Measurements from ENCODE around the gene OTOP3. TPM values are rescaled to one million over a fixed set of nuclear protein-coding genes. Genes with fewer than 3 reads are reported as not detected.

Gene OTOP3
- total and polyA plus RNA-seq, 2 experiments from 2014 or later, result not detected

- Mint-ChIP-seq H3K9me3 (no peaks in the 10 kb centered on the region), H3K4me1 (peaks cover 7% of the 10 kb centered on the region), H3K27ac (no peak overlapping the region), H3K4me3 (no peak overlapping the region), H3K36me3 (ENCODE audit: low read depth) (no peaks in the 10 kb centered on the region), H3K27me3 (ENCODE audit: insufficient read depth, low read depth, poor library complexity) (peaks cover 39% of the 10 kb centered on the region)
- H4K20me1 ChIP-seq (replicated peaks; ENCODE audit: insufficient read depth), result no peaks in the 10 kb centered on the region
- no peak for DNase-seq (ENCODE audit: low spot score)
- peaks cover 16% of the 10 kb centered on the region for H3K4me1 ChIP-seq (ENCODE audit: insufficient read depth)
- H3K79me2 ChIP-seq (replicated peaks; ENCODE audit: insufficient read depth), result no peaks in the 10 kb centered on the region
- H2AFZ ChIP-seq, result 0 out of 2 replicates have a peak overlapping the region, but pooled peaks have one; percentile 52
- 0 out of 2 replicates have a peak overlapping the region, but pooled peaks have one; percentile 26 for H3K4me2 ChIP-seq
- TF ChIP-seq ZNF331 (CRISPR knock-in tag; IDR thresholded peaks at IDR 0.05; ENCODE audit: low read depth), result no peak
- TF ChIP-seq ETS1 (IDR thresholded peaks at IDR 0.05), result no peak
- TF ChIP-seq JUNB (IDR thresholded peaks at IDR 0.05; ENCODE audit: unreplicated experiment), result no peak
- no peak for TF ChIP-seq ZNF114 (CRISPR knock-in tag; IDR thresholded peaks at IDR 0.05)
- TF ChIP-seq EZH2phosphoT487 (IDR thresholded peaks at IDR 0.05; ENCODE audit: unreplicated experiment), result no peak
- H3K27ac ChIP-seq (ENCODE audit: low read depth), result no peak overlapping the region
- no peaks in the 10 kb centered on the region for H3K36me3 ChIP-seq (ENCODE audit: insufficient read depth)
- no peaks in the 10 kb centered on the region for H3K9me2 ChIP-seq (ENCODE audit: insufficient read depth)
- peaks cover 46% of the 10 kb centered on the region for H3K27me3 ChIP-seq (ENCODE audit: insufficient read depth)
- no peak for ATAC-seq
- H3F3A ChIP-seq (replicated peaks; ENCODE audit: low read depth), result no peaks in the 10 kb centered on the region
- no peak overlapping the region for H3K4me3 ChIP-seq
Observed at GRCh38 chr17:74920306-74920620, 15.4 kb upstream of the OTOP3 start.

GRCh38 chr17:74920642-74921025 lies 15.1 kb upstream of the OTOP3 start:
- ATAC-seq, result peak; percentile 12
- Histone ChIP-seq H3K27me3 (ENCODE audit: insufficient read depth) (peaks cover 50% of the 10 kb centered on the region), H3K36me3 (ENCODE audit: insufficient read depth) (no peaks in the 10 kb centered on the region), H2AFZ (peak overlapping the region; percentile 47; the same call in 1 of the 2 replicates), H3K4me2 (peak overlapping the region; percentile 26; the same call in 1 of the 2 replicates), H3F3A (replicated peaks; ENCODE audit: low read depth) (no peaks in the 10 kb centered on the region), H3K9me2 (ENCODE audit: insufficient read depth) (no peaks in the 10 kb centered on the region), H4K20me1 (replicated peaks; ENCODE audit: insufficient read depth) (no peaks in the 10 kb centered on the region), H3K4me1 (ENCODE audit: insufficient read depth) (peaks cover 16% of the 10 kb centered on the region), H3K27ac (ENCODE audit: low read depth) (no peak overlapping the region), H3K4me3 (no peak overlapping the region), H3K79me2 (replicated peaks; ENCODE audit: insufficient read depth) (no peaks in the 10 kb centered on the region)
- peak; percentile 36 for DNase-seq (ENCODE audit: low spot score)
- no peaks in the 10 kb centered on the region for H3K9me3 Mint-ChIP-seq
- H3K4me1 Mint-ChIP-seq, result peaks cover 7% of the 10 kb centered on the region
- H3K27me3 Mint-ChIP-seq (ENCODE audit: insufficient read depth, low read depth, poor library complexity), result peaks cover 42% of the 10 kb centered on the region
- no peak overlapping the region for H3K27ac Mint-ChIP-seq
- no peak overlapping the region; the same call in 2 of the 3 replicates for H3K4me3 Mint-ChIP-seq
- no peaks in the 10 kb centered on the region for H3K36me3 Mint-ChIP-seq (ENCODE audit: low read depth)
- no peak for TF ChIP-seq EZH2 (IDR thresholded peaks at IDR 0.05; ENCODE audit: low read depth, unreplicated experiment)
- TF ChIP-seq, protein P1, sequence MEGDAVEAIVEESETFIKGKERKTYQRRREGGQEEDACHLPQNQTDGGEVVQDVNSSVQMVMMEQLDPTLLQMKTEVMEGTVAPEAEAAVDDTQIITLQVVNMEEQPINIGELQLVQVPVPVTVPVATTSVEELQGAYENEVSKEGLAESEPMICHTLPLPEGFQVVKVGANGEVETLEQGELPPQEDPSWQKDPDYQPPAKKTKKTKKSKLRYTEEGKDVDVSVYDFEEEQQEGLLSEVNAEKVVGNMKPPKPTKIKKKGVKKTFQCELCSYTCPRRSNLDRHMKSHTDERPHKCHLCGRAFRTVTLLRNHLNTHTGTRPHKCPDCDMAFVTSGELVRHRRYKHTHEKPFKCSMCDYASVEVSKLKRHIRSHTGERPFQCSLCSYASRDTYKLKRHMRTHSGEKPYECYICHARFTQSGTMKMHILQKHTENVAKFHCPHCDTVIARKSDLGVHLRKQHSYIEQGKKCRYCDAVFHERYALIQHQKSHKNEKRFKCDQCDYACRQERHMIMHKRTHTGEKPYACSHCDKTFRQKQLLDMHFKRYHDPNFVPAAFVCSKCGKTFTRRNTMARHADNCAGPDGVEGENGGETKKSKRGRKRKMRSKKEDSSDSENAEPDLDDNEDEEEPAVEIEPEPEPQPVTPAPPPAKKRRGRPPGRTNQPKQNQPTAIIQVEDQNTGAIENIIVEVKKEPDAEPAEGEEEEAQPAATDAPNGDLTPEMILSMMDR (conservative IDR thresholded peaks at IDR 0.05; ENCODE audit: low read depth in 2 of 2), result no peak
- no peak for TF ChIP-seq ZNF114 (CRISPR knock-in tag; IDR thresholded peaks at IDR 0.05)
- no peak for TF ChIP-seq ETS1 (IDR thresholded peaks at IDR 0.05)
- TF ChIP-seq, protein P2, sequence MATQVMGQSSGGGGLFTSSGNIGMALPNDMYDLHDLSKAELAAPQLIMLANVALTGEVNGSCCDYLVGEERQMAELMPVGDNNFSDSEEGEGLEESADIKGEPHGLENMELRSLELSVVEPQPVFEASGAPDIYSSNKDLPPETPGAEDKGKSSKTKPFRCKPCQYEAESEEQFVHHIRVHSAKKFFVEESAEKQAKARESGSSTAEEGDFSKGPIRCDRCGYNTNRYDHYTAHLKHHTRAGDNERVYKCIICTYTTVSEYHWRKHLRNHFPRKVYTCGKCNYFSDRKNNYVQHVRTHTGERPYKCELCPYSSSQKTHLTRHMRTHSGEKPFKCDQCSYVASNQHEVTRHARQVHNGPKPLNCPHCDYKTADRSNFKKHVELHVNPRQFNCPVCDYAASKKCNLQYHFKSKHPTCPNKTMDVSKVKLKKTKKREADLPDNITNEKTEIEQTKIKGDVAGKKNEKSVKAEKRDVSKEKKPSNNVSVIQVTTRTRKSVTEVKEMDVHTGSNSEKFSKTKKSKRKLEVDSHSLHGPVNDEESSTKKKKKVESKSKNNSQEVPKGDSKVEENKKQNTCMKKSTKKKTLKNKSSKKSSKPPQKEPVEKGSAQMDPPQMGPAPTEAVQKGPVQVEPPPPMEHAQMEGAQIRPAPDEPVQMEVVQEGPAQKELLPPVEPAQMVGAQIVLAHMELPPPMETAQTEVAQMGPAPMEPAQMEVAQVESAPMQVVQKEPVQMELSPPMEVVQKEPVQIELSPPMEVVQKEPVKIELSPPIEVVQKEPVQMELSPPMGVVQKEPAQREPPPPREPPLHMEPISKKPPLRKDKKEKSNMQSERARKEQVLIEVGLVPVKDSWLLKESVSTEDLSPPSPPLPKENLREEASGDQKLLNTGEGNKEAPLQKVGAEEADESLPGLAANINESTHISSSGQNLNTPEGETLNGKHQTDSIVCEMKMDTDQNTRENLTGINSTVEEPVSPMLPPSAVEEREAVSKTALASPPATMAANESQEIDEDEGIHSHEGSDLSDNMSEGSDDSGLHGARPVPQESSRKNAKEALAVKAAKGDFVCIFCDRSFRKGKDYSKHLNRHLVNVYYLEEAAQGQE (IDR thresholded peaks at IDR 0.05; ENCODE audit: unreplicated experiment), result no peak
- TF ChIP-seq NANOG (IDR thresholded peaks at IDR 0.05; ENCODE audit: borderline replicate concordance), result no peak
- TF ChIP-seq CREB1 (CRISPR knock-in tag; IDR thresholded peaks at IDR 0.05; ENCODE audit: low read depth), result no peak
- no peak for TF ChIP-seq STAT1 (IDR thresholded peaks at IDR 0.05; ENCODE audit: unreplicated experiment)
- TF ChIP-seq POLR2AphosphoS5 (IDR thresholded peaks at IDR 0.05; ENCODE audit: low read depth), result no peak

All from GM23338 (cell line).